ENCODE results near the gene OR8B4. TPM values are rescaled to one million over a fixed set of nuclear protein-coding genes. Genes with fewer than 3 reads are reported as not detected.

The OR8B4 gene
- total RNA-seq, 1 experiment from 2014 or later, result not detected

DNA sequence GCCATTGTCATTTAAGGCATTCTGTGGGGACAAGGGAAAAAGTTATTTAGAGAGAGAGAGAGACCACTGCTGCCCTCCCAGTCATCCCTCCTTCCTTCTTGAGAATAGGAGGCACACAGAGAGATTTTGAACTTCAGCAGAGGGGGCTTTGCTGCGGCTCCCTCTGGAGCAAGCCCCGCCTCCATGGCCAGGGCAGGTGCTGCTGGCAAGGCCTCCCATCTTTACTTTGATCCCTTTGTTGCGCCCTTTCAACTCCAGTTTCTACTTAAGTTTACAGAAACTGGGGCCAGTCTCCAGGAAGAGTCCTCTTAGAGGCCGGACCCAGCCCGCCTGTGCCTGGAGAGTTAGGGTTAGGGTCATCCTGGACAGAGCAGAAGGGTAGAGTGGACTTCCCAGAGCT, 16.4 kb upstream of the OR8B4 start:
- ChIA-PET POLR2A (ENCODE audit: unreplicated experiment) (no interaction called here), CTCF (no interaction called here)
- Histone ChIP-seq H3K4me3 (no peak overlapping the region), H3K9me2 (ENCODE audit: insufficient read depth) (no peaks in the 10 kb centered on the region; the same call in 1 of the 2 replicates), H3K9me3 (ENCODE audit: insufficient read depth, low read depth) (no peaks in the 10 kb centered on the region), H2AFZ (no peak overlapping the region), H3K36me3 (ENCODE audit: low read depth) (no peaks in the 10 kb centered on the region), H3K4me2 (no peak overlapping the region), H3K4me1 (replicated peaks; ENCODE audit: insufficient read depth) (no peaks in the 10 kb centered on the region), H4K20me1 (ENCODE audit: insufficient read depth) (no peaks in the 10 kb centered on the region), H3K79me2 (ENCODE audit: low read depth) (no peaks in the 10 kb centered on the region), H3K27ac (no peak overlapping the region), H3K27me3 (ENCODE audit: insufficient read depth, low read depth) (peaks cover 13% of the 10 kb centered on the region), H3F3A (ENCODE audit: insufficient read depth, low read depth) (no peaks in the 10 kb centered on the region)
- DNase-seq, result no peak
- no TSS peak for BruUV-seq (replicated peaks)
- no peak for TF ChIP-seq EZH2 (IDR thresholded peaks at IDR 0.05; ENCODE audit: low read depth)
- TF ChIP-seq, protein P1, sequence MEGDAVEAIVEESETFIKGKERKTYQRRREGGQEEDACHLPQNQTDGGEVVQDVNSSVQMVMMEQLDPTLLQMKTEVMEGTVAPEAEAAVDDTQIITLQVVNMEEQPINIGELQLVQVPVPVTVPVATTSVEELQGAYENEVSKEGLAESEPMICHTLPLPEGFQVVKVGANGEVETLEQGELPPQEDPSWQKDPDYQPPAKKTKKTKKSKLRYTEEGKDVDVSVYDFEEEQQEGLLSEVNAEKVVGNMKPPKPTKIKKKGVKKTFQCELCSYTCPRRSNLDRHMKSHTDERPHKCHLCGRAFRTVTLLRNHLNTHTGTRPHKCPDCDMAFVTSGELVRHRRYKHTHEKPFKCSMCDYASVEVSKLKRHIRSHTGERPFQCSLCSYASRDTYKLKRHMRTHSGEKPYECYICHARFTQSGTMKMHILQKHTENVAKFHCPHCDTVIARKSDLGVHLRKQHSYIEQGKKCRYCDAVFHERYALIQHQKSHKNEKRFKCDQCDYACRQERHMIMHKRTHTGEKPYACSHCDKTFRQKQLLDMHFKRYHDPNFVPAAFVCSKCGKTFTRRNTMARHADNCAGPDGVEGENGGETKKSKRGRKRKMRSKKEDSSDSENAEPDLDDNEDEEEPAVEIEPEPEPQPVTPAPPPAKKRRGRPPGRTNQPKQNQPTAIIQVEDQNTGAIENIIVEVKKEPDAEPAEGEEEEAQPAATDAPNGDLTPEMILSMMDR (conservative IDR thresholded peaks at IDR 0.05), result no peak
- intact Hi-C loops (cut with micrococcal nuclease; ENCODE audit: unreplicated experiment), result no loop called here

DNA sequence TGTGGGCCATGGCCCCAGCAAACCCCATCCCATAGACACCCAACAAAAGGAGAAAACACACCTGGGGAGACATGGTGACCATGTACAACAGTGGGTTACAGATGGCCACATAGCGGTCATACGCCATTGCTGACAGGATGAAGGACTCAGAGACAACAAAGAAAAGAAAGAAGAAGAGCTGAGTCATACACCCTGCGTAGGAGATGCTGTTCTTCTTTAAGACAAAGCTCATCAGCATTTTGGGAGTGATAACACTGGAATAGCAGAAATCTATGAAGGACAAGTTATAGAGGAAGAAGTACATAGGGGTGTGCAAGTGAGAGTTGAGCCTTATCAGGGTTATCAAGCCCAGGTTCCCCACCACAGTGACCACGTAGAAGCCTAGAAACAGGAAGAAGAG, 15.9 kb upstream of the OR8B4 start:
- Histone ChIP-seq H3K36me3 (ENCODE audit: low read depth) (no peaks in the 10 kb centered on the region), H3K27me3 (ENCODE audit: insufficient read depth, low read depth) (peaks cover 13% of the 10 kb centered on the region), H3K27ac (no peak overlapping the region), H2AFZ (no peak overlapping the region), H3K9me3 (ENCODE audit: insufficient read depth, low read depth) (no peaks in the 10 kb centered on the region), H4K20me1 (ENCODE audit: insufficient read depth) (no peaks in the 10 kb centered on the region), H3F3A (ENCODE audit: insufficient read depth, low read depth) (no peaks in the 10 kb centered on the region), H3K79me2 (ENCODE audit: low read depth) (no peaks in the 10 kb centered on the region), H3K4me1 (replicated peaks; ENCODE audit: insufficient read depth) (no peaks in the 10 kb centered on the region), H3K9me2 (ENCODE audit: insufficient read depth) (no peaks in the 10 kb centered on the region; the same call in 1 of the 2 replicates), H3K4me2 (no peak overlapping the region), H3K4me3 (no peak overlapping the region)
- TF ChIP-seq EZH2 (IDR thresholded peaks at IDR 0.05; ENCODE audit: low read depth), result no peak
- TF ChIP-seq, protein P1 (conservative IDR thresholded peaks at IDR 0.05), result no peak
- BruUV-seq (replicated peaks), result no TSS peak
- DNase-seq, result no peak
- intact Hi-C loops (cut with micrococcal nuclease; ENCODE audit: unreplicated experiment), result no loop called here
- CTCF ChIA-PET, result no interaction called here
- POLR2A ChIA-PET (ENCODE audit: unreplicated experiment), result no interaction called here

DNA sequence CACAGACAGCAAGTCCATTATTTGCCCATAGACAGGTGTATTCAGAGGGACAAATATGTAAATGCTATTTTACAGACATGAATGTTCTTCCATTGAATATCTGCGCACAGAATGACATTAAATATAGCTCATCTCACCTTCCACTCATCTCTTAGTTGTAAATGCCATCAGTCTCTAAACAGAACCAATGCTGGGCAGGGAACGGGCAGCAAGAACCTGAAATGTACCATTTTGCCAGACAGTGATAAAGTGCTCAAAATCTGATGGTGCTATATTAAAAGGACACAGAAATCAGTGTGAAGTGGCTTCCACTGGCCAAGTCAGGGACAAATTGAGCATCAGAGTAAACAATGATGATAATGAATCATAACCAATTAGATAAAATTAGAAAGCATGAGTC, 10.0 kb upstream of the OR8B4 start:
- BruUV-seq (replicated peaks), result no TSS peak
- no peaks in the 10 kb centered on the region for H3F3A ChIP-seq (ENCODE audit: insufficient read depth, low read depth)
- no peak for DNase-seq
- no peak overlapping the region for H3K27ac ChIP-seq
- intact Hi-C loops (cut with micrococcal nuclease; ENCODE audit: unreplicated experiment), result no loop called here
- no peak overlapping the region for H3K4me2 ChIP-seq
- H3K36me3 ChIP-seq (ENCODE audit: low read depth), result no peaks in the 10 kb centered on the region
- H3K27me3 ChIP-seq (ENCODE audit: insufficient read depth, low read depth), result 0 out of 2 replicates have a peak, but pooled peaks cover 4% of the 10 kb centered on the region
- H3K4me3 ChIP-seq, result no peak overlapping the region
- ChIA-PET CTCF (no interaction called here), POLR2A (ENCODE audit: unreplicated experiment) (no interaction called here)
- no peaks in the 10 kb centered on the region for H3K9me3 ChIP-seq (ENCODE audit: insufficient read depth, low read depth)
- no peak overlapping the region for H2AFZ ChIP-seq
- no peaks in the 10 kb centered on the region for H3K4me1 ChIP-seq (replicated peaks; ENCODE audit: insufficient read depth)
- no peaks in the 10 kb centered on the region for H4K20me1 ChIP-seq (ENCODE audit: insufficient read depth)
- no peaks in the 10 kb centered on the region; the same call in 1 of the 2 replicates for H3K9me2 ChIP-seq (ENCODE audit: insufficient read depth)
- H3K79me2 ChIP-seq (ENCODE audit: low read depth), result no peaks in the 10 kb centered on the region
- no peak for TF ChIP-seq EZH2 (IDR thresholded peaks at IDR 0.05; ENCODE audit: low read depth)
- TF ChIP-seq, protein P1 (conservative IDR thresholded peaks at IDR 0.05), result no peak
